Nephron (organoid): ENCODE measurements around the gene CPED1.

Experiments
- H3K27ac Mint-ChIP-seq, 3 experiments: 2 replicates each; pipeline ENCODE4 v1.8.0; 2020; ENCODE audit warnings: mixed read lengths in 3 of 3, mild to moderate bottlenecking in 2 of 3, moderate library complexity in 1 of 3
- H3K27me3 Mint-ChIP-seq: 2 replicates; pipeline ENCODE4 v1.8.0; 2021; ENCODE audit warnings: low read depth, mild to moderate bottlenecking, moderate library complexity, mixed read lengths
- H3K36me3 Mint-ChIP-seq: 2 replicates; pipeline ENCODE4 v1.8.0; 2020; ENCODE audit warnings: low read depth, mixed read lengths
- H3K4me1 Mint-ChIP-seq: 2 replicates; pipeline ENCODE4 v1.8.0; 2020; ENCODE audit warnings: mixed read lengths
- H3K4me3 Mint-ChIP-seq, 3 experiments: 2 replicates each; pipeline ENCODE4 v1.8.0; 2020; ENCODE audit warnings: mild to moderate bottlenecking in 3 of 3, mixed read lengths in 3 of 3, moderate library complexity in 2 of 3
- H3K9me3 Mint-ChIP-seq: 2 replicates; pipeline ENCODE4 v1.8.0; 2020; ENCODE audit warnings: mixed read lengths
- TF ChIP-seq, protein P1 (sequence below), 3 experiments: fragments of 200-600 bp; sonication (generic); IDR thresholded peaks; one replicate each; pipeline ENCODE4 v1.5.0; 2021; ENCODE audit warnings: antibody characterized with exemption in 3 of 3; ENCODE audit not compliant: unreplicated experiment in 3 of 3

Gene CPED1

DNA sequence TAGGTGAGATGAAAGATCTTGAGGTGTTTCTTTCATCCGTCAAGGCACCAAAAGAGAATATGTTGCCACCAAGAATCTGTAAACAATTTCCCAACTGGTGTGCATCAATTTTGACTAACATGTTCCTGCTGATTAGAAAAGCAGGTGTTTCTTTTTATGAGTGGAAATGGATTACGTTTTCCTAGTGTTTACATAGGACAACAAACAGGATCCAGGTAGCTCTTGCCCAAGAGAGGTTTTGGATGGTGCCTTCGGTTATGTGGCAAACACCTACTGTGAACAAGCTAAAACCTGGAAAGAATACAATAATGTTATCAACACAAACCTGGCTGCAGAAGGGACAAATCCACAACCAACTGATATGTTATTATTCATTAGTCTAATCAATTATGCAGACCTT, 286.7 kb downstream of the CPED1 start:
- H3K27ac Mint-ChIP-seq: no peak overlapping the region
- H3K9me3 Mint-ChIP-seq: no peaks in the 10 kb centered on the region
- TF ChIP-seq, protein P1, sequence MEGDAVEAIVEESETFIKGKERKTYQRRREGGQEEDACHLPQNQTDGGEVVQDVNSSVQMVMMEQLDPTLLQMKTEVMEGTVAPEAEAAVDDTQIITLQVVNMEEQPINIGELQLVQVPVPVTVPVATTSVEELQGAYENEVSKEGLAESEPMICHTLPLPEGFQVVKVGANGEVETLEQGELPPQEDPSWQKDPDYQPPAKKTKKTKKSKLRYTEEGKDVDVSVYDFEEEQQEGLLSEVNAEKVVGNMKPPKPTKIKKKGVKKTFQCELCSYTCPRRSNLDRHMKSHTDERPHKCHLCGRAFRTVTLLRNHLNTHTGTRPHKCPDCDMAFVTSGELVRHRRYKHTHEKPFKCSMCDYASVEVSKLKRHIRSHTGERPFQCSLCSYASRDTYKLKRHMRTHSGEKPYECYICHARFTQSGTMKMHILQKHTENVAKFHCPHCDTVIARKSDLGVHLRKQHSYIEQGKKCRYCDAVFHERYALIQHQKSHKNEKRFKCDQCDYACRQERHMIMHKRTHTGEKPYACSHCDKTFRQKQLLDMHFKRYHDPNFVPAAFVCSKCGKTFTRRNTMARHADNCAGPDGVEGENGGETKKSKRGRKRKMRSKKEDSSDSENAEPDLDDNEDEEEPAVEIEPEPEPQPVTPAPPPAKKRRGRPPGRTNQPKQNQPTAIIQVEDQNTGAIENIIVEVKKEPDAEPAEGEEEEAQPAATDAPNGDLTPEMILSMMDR (IDR thresholded peaks at IDR 0.05; ENCODE audit: unreplicated experiment in 3 of 3): no peak
- peaks cover 40% of the 10 kb centered on the region for H3K36me3 Mint-ChIP-seq
- peaks cover 13% of the 10 kb centered on the region for H3K4me1 Mint-ChIP-seq
- no peaks in the 10 kb centered on the region for H3K27me3 Mint-ChIP-seq
- no peak overlapping the region for H3K4me3 Mint-ChIP-seq

DNA sequence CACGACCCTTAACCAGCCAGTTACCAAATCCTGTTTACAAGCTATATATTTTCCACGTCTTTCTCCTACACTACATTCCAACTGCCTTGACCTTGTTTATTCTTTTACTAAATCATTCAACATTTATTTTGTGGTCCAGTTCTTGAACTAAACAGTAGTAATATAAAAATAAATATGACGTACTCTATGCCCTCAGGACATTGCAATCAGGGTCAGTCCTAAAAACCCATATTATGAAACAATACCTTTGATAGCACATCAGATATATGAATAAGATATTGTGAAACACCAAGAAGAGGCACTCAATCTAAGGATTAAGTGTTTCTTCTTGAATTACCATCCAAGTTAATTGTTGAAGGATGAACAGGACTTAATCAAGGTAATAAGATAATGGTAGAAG, 287.8 kb downstream of the CPED1 start:
- TF ChIP-seq, protein P1 (IDR thresholded peaks at IDR 0.05; ENCODE audit: unreplicated experiment in 3 of 3): no peak
- H3K36me3 Mint-ChIP-seq: peaks cover 42% of the 10 kb centered on the region
- no peak overlapping the region for H3K4me3 Mint-ChIP-seq
- no peaks in the 10 kb centered on the region for H3K9me3 Mint-ChIP-seq
- no peaks in the 10 kb centered on the region for H3K27me3 Mint-ChIP-seq
- peaks cover 13% of the 10 kb centered on the region for H3K4me1 Mint-ChIP-seq
- no peak overlapping the region for H3K27ac Mint-ChIP-seq

- Mint-ChIP-seq H3K36me3 (peaks cover 39% of the 10 kb centered on the region), H3K27me3 (no peaks in the 10 kb centered on the region), H3K27ac (no peak overlapping the region), H3K9me3 (no peaks in the 10 kb centered on the region), H3K4me1 (peaks cover 8% of the 10 kb centered on the region), H3K4me3 (no peak overlapping the region)
- TF ChIP-seq, protein P1 (IDR thresholded peaks at IDR 0.05; ENCODE audit: unreplicated experiment in 3 of 3): no peak
These were observed 289.9 kb downstream of the CPED1 start for GRCh38 chr7:121278120-121279021.

- H3K9me3 Mint-ChIP-seq: peaks cover 3% of the 10 kb centered on the region
- H3K27me3 Mint-ChIP-seq: no peaks in the 10 kb centered on the region
- no peak overlapping the region for H3K4me3 Mint-ChIP-seq
- TF ChIP-seq, protein P1 (IDR thresholded peaks at IDR 0.05; ENCODE audit: unreplicated experiment in 3 of 3): no peak
- H3K36me3 Mint-ChIP-seq: peaks cover 42% of the 10 kb centered on the region
- H3K4me1 Mint-ChIP-seq: peaks cover 4% of the 10 kb centered on the region
- H3K27ac Mint-ChIP-seq: no peak overlapping the region
These were observed 290.6 kb downstream of the CPED1 start for GRCh38 chr7:121279060-121279620.

- Mint-ChIP-seq H3K27ac (no peak overlapping the region), H3K27me3 (no peaks in the 10 kb centered on the region), H3K4me1 (peaks cover 4% of the 10 kb centered on the region), H3K4me3 (no peak overlapping the region), H3K36me3 (peaks cover 49% of the 10 kb centered on the region), H3K9me3 (peaks cover 8% of the 10 kb centered on the region)
- TF ChIP-seq, protein P1 (IDR thresholded peaks at IDR 0.05; ENCODE audit: unreplicated experiment in 3 of 3): no peak
These were observed 291.3 kb downstream of the CPED1 start for GRCh38 chr7:121279822-121280221.
